ENCODE measurements around the gene PFDN2.

- TF ChIP-seq, protein P1, sequence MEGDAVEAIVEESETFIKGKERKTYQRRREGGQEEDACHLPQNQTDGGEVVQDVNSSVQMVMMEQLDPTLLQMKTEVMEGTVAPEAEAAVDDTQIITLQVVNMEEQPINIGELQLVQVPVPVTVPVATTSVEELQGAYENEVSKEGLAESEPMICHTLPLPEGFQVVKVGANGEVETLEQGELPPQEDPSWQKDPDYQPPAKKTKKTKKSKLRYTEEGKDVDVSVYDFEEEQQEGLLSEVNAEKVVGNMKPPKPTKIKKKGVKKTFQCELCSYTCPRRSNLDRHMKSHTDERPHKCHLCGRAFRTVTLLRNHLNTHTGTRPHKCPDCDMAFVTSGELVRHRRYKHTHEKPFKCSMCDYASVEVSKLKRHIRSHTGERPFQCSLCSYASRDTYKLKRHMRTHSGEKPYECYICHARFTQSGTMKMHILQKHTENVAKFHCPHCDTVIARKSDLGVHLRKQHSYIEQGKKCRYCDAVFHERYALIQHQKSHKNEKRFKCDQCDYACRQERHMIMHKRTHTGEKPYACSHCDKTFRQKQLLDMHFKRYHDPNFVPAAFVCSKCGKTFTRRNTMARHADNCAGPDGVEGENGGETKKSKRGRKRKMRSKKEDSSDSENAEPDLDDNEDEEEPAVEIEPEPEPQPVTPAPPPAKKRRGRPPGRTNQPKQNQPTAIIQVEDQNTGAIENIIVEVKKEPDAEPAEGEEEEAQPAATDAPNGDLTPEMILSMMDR (IDR thresholded peaks at IDR 0.05): no peak
- no peak for TF ChIP-seq POLR2A (IDR thresholded peaks at IDR 0.05)
Observed at GRCh38 chr1:161054805-161055204, 63.0 kb downstream of the PFDN2 start.

Data from adrenal gland (tissue), 5 donors.